Kidney (tissue), 14 donors: ENCODE measurements around the gene AKT3. TPM values are rescaled to one million over a fixed set of nuclear protein-coding genes. Genes with fewer than 3 reads are reported as not detected.

ENCODE experiments used
- DNase-seq, 5 donors: peaks; one replicate each; pipeline ENCODE4 v3.0.0-alpha.2; 2013 to 2020
- FAIRE-seq: peaks from 2 replicates; lab custom pipeline; 2012; peaks lifted over from hg19 to GRCh38; lab: Jason Lieb, UNC
- H3K27ac ChIP-seq, 2 donors: one replicate each; pipeline ENCODE4 v1.7.0; 2013; ENCODE audit warnings: low read depth in 2 of 2, low read length in 2 of 2, inconsistent platforms in 1 of 2
- H3K27me3 ChIP-seq: one replicate; pipeline ENCODE4 v1.7.1; 2013; ENCODE audit warnings: low read length, inconsistent platforms; ENCODE audit not compliant: control insufficient read depth, insufficient read depth
- H3K36me3 ChIP-seq, 3 donors: one replicate each; pipeline versions ENCODE4 v1.7.0 to v1.7.1; 2013; ENCODE audit warnings: low read length in 3 of 3, control low read depth in 1 of 3, inconsistent platforms in 1 of 3; ENCODE audit not compliant: insufficient read depth in 3 of 3, control insufficient read depth in 2 of 3
- H3K4me1 ChIP-seq, 3 donors: one replicate each; pipeline versions ENCODE4 v1.7.0 to v1.7.1; 2013; ENCODE audit warnings: low read length in 3 of 3, inconsistent platforms in 1 of 3, low read depth in 1 of 3; ENCODE audit not compliant: control insufficient read depth in 2 of 3, insufficient read depth in 2 of 3
- H3K4me3 ChIP-seq, 3 donors: one replicate each; pipeline versions ENCODE4 v1.7.0 to v1.8.1; 2013; ENCODE audit warnings: low read length in 3 of 3, control low read depth in 1 of 3, inconsistent platforms in 1 of 3
- H3K9ac ChIP-seq, 3 donors: one replicate each; pipeline versions ENCODE4 v1.7.0 to v1.7.1; 2013; ENCODE audit warnings: low read length in 3 of 3, control low read depth in 1 of 3, inconsistent platforms in 1 of 3
- H3K9me3 ChIP-seq, 3 donors: one replicate each; pipeline versions ENCODE4 v1.7.0 to v1.7.1; 2013; ENCODE audit warnings: low read length in 3 of 3, control low read depth in 1 of 3, inconsistent platforms in 1 of 3; ENCODE audit not compliant: control insufficient read depth in 2 of 3, insufficient read depth in 1 of 3
- CTCF ChIP-seq: IDR thresholded peaks from 3 replicates; pipeline ENCODE4 v1.5.1; 2012; ENCODE audit warnings: mild to moderate bottlenecking, moderate library complexity, borderline replicate concordance; ENCODE audit not compliant: insufficient read depth; ENCODE audit errors: extremely low read depth
- intact Hi-C: fragments of 100-400 bp; cut with DNase I; formaldehyde crosslinking; loops from one replicate; pipeline ENCODE4 v1.11.1; 2022
- polyA plus RNA-seq: library from polyadenylated mRNA; stranded (reverse); fragments of 350-450 nt; fragmentation: Illumina TruSeq; extraction: RNeasy Lipid Tissue Mini Kit (QIAGEN cat#74804); gene quantifications from one replicate; pipeline ENCODE4 v1.2.3, GENCODE V29; 2014; ENCODE audit warnings: low read depth, low replicate concordance; ENCODE audit not compliant: insufficient read depth
- total RNA-seq: library from RNA; stranded (reverse); fragmentation: NEBNext Ultra II Directional; extraction: Animal tissue kit (Norgen Biotek cat#: 25700); gene quantifications from one replicate; pipeline ENCODE4 v1.2.1, GENCODE V29; 2021
- donor health status: control.
- donor health status: control.
- donor health status: control.
- donor health status: control.
- donor health status: control.
- donor health status: DM: yes; HTN: yes; CAD: no.
- donor health status: Normal renal cell carcinoma (clear cell type).

The AKT3 gene
- total and polyA plus RNA-seq, 2 donors from 2014 or later, result 9.5 to 81.6 TPM

DNA sequence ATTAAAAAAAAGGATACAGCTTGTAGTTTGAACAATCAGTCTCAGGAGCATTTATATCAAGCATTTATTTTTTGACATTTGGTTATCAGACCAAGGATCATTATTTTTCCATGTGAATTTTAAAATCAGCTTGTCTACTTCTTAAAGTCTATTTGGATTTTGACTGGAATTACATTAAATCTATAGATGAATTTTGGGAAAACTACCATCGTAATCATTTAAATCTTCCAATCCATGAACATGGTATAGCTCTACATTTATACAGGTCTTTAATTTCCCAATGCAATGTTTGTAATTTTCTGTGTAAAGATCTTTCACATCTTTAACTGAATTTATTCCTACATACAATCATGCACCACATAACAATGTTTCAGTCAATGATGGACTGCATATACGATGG, 203.2 kb downstream of the AKT3 start:
- Histone ChIP-seq H3K9ac (no peak overlapping the region), H3K27me3 (no peaks in the 10 kb centered on the region), H3K9me3 (peaks cover 0 to 5% (median 2%) of the 10 kb centered on the region in 3 donors), H3K36me3 (peaks cover 0 to 4% (median 3%) of the 10 kb centered on the region in 3 donors), H3K27ac (no peak overlapping the region), H3K4me3 (no peak overlapping the region), H3K4me1 (no peaks in the 10 kb centered on the region)
- intact Hi-C loops, result no loop called here
- TF ChIP-seq CTCF, result no peak
- no peak for FAIRE-seq
- DNase-seq, result no peak

DNA sequence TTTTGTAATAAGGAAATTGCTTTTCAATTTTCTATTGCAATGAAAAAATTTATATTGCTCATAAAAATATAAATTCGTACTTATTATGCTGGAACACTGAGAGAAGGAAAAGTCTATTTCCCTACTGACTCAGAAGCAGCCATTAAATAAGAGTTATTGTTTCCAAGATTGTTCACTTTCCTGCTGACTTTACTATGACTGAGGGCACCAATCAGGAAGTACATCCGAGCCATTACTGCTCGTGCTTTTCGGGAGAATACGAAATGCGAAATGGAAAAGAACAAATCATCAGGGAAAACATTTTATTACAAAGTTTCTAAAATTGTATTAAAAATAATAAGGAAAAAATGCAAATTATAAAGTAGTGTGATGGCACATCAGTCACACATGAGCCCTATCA, 204.8 kb downstream of the AKT3 start:
- Histone ChIP-seq H3K36me3 (peaks cover 0 to 4% (median 3%) of the 10 kb centered on the region in 3 donors), H3K4me1 (no peaks in the 10 kb centered on the region), H3K27ac (no peak overlapping the region), H3K4me3 (no peak overlapping the region), H3K9me3 (peaks cover 0 to 5% (median 2%) of the 10 kb centered on the region in 3 donors), H3K9ac (no peak overlapping the region), H3K27me3 (no peaks in the 10 kb centered on the region)
- DNase-seq, result no peak
- intact Hi-C loops, result no loop called here
- no peak for FAIRE-seq
- TF ChIP-seq CTCF, result no peak

DNA sequence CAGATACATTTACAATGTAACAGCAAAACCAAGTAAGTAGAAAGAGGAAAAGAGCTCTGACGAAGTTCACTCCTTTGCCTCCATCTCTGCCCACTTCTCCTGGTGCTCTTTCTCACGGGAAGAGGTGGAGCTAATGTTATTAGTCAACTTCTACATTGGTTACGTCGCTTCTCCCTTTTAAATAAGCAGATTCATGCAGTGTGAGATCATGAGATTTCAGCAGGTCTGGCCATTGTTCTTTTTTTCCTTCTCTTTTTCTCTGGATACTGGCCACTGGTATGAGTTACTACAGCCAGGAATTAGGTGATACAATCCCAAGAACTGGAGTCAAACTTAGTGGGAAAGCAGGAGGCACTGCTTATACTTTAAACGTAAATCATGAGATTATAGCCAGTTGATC, 207.1 kb downstream of the AKT3 start:
- no peak overlapping the region for H3K27ac ChIP-seq
- H3K4me1 ChIP-seq, result no peaks in the 10 kb centered on the region
- H3K27me3 ChIP-seq, result no peaks in the 10 kb centered on the region
- FAIRE-seq, result no peak
- TF ChIP-seq CTCF, result no peak
- H3K9ac ChIP-seq, result no peak overlapping the region
- DNase-seq, result no peak
- peaks cover 0 to 5% (median 2%) of the 10 kb centered on the region in 3 donors for H3K9me3 ChIP-seq
- H3K36me3 ChIP-seq, result peaks cover 0 to 4% (median 3%) of the 10 kb centered on the region in 3 donors
- intact Hi-C loops, result no loop called here
- no peak overlapping the region for H3K4me3 ChIP-seq
